HEK293T (cell line): Measurements from ENCODE around the gene MGST2.

Experiments
- CTCF ChIA-PET: fragments of 350-600 bp; formaldehyde crosslinking; extraction: SDS; loops from one replicate; lab custom pipeline; 2021; ENCODE audit warnings: antibody characterized with exemption, inconsistent platforms; lab: Yijun Ruan, JAX
- POLR2A ChIA-PET: fragments of 350-600 bp; formaldehyde crosslinking; extraction: SDS; loops from one replicate; lab custom pipeline; 2020; ENCODE audit warnings: antibody characterized with exemption, inconsistent platforms; lab: Yijun Ruan, JAX
- DNase-seq: peaks from one replicate; pipeline ENCODE4 v3.0.0; 2012; ENCODE audit warnings: mixed read lengths; ENCODE audit errors: extremely low spot score
- ARNT ChIP-seq: fragments of 450-650 bp; IDR thresholded peaks from 2 replicates; pipeline ENCODE4 v1.6.1; 2017; ENCODE audit warnings: mild to moderate bottlenecking
- BHLHE40 ChIP-seq: fragments of 450-650 bp; IDR thresholded peaks from 2 replicates; pipeline ENCODE4 v1.6.1; 2016; ENCODE audit warnings: mild to moderate bottlenecking, moderate library complexity, borderline replicate concordance
- CTBP1 ChIP-seq: fragments of 450-650 bp; IDR thresholded peaks from 2 replicates; pipeline ENCODE4 v1.6.1; 2016; ENCODE audit warnings: borderline replicate concordance
- ELF4 ChIP-seq: fragments of 450-650 bp; IDR thresholded peaks from 2 replicates; pipeline ENCODE4 v1.6.1; 2017; ENCODE audit warnings: antibody characterized with exemption
- FOXA1 ChIP-seq: fragments of 450-650 bp; IDR thresholded peaks from 2 replicates; pipeline ENCODE4 v1.6.1; 2016; ENCODE audit warnings: mild to moderate bottlenecking
- FOXK2 ChIP-seq: fragments of 450-650 bp; IDR thresholded peaks from 2 replicates; pipeline ENCODE4 v1.6.1; 2016; ENCODE audit warnings: mild to moderate bottlenecking
- FOXM1 ChIP-seq: fragments of 450-650 bp; IDR thresholded peaks from 2 replicates; pipeline ENCODE4 v1.6.1; 2017; ENCODE audit warnings: mild to moderate bottlenecking, borderline replicate concordance
- HDGF ChIP-seq: fragments of 450-650 bp; IDR thresholded peaks from 2 replicates; pipeline ENCODE4 v1.6.1; 2017; ENCODE audit warnings: antibody characterized with exemption, borderline replicate concordance
- L3MBTL2 ChIP-seq: fragments of 450-650 bp; conservative IDR thresholded peaks from 2 replicates; pipeline ENCODE4 v1.6.1; 2016; ENCODE audit warnings: mild to moderate bottlenecking
- LEF1 ChIP-seq: fragments of 450-650 bp; IDR thresholded peaks from 2 replicates; pipeline ENCODE4 v1.6.1; 2017; ENCODE audit warnings: mild to moderate bottlenecking, borderline replicate concordance
- NFRKB ChIP-seq: fragments of 450-650 bp; IDR thresholded peaks from 2 replicates; pipeline ENCODE4 v1.6.1; 2016; ENCODE audit warnings: mild to moderate bottlenecking, moderate library complexity
- SP1 ChIP-seq: fragments of 450-650 bp; IDR thresholded peaks from 2 replicates; pipeline ENCODE4 v1.6.1; 2017
- SUZ12 ChIP-seq: fragments of 450-650 bp; IDR thresholded peaks from 2 replicates; pipeline ENCODE4 v1.6.1; 2016; ENCODE audit warnings: mild to moderate bottlenecking
- TARDBP ChIP-seq: fragments of 450-650 bp; IDR thresholded peaks from 2 replicates; pipeline ENCODE4 v1.6.1; 2016
- ZNF384 ChIP-seq: fragments of 450-650 bp; IDR thresholded peaks from 2 replicates; pipeline ENCODE4 v1.6.1; 2016
- TF ChIP-seq, protein P1 (sequence below): fragments of 450-650 bp; IDR thresholded peaks from 2 replicates; pipeline ENCODE4 v1.6.1; 2016

Gene MGST2

GRCh38 chr4:139658586-139659382 is 6.8 kb upstream of the MGST2 start:
- no peak for DNase-seq
- ChIA-PET CTCF (interaction anchor here (2.2 to 3.0 kb wide), 2 partner anchors 55 to 78 kb away, joined by 5 to 19 read pairs; no protein-coding TSS in a partner anchor), POLR2A (interaction anchor here (2.3 kb wide), 1 partner anchor 7 kb away, joined by 19 read pairs; the partner anchor contains the start of gene MGST2)
- TF ChIP-seq HDGF: no peak
- no peak for TF ChIP-seq FOXM1
- no peak for TF ChIP-seq FOXK2
- no peak for TF ChIP-seq TARDBP
- TF ChIP-seq ZNF384: no peak

GRCh38 chr4:139659735-139660424 is 5.7 kb upstream of the MGST2 start:
- TF ChIP-seq FOXM1: no peak
- no peak for TF ChIP-seq SUZ12
- no peak for TF ChIP-seq SP1
- TF ChIP-seq FOXA1: no peak
- TF ChIP-seq ZNF384: no peak
- no peak for TF ChIP-seq ARNT
- TF ChIP-seq CTBP1: no peak
- TF ChIP-seq NFRKB: no peak
- no peak for TF ChIP-seq BHLHE40
- no peak for TF ChIP-seq HDGF
- TF ChIP-seq, protein P1, sequence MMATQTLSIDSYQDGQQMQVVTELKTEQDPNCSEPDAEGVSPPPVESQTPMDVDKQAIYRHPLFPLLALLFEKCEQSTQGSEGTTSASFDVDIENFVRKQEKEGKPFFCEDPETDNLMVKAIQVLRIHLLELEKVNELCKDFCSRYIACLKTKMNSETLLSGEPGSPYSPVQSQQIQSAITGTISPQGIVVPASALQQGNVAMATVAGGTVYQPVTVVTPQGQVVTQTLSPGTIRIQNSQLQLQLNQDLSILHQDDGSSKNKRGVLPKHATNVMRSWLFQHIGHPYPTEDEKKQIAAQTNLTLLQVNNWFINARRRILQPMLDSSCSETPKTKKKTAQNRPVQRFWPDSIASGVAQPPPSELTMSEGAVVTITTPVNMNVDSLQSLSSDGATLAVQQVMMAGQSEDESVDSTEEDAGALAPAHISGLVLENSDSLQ: no peak
- TF ChIP-seq L3MBTL2: no peak
- TF ChIP-seq ELF4: no peak
- TF ChIP-seq FOXK2: no peak
- TF ChIP-seq LEF1: no peak
- TF ChIP-seq TARDBP: no peak
- CTCF ChIA-PET: interaction anchor here (1.9 kb wide), 1 partner anchor 9 kb away, joined by 5 read pairs; no protein-coding TSS in a partner anchor

DNA sequence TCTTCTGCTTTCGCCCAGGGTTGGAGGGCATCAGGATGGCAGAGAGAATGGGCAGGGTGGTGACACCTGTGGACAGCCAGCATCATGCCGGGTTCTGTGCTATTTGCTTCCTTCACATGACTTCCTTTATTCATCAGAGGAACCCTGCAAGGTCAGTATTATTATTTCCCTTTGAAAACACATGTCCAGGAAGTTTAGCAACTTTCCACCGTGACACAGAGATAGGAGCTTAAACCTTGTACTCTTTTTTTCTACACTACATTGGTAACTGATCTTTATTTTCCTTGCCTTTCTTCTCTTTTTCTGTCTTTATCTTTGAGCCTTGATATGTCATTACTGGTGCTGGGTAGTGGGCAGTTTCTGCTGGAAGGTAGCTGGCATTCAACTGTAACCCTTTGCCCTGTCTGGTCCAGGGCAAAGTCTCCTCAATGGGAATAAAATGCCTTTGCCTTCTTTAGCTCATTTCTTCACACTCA is 5.0 kb upstream of the MGST2 start:
- no peak for DNase-seq
- ChIA-PET POLR2A (no interaction called here), CTCF (interaction anchor here (1.9 kb wide), 1 partner anchor 10 kb away, joined by 5 read pairs; no protein-coding TSS in a partner anchor)
- TF ChIP-seq HDGF: no peak
- no peak for TF ChIP-seq ARNT
- no peak for TF ChIP-seq TARDBP
- no peak for TF ChIP-seq BHLHE40
- no peak for TF ChIP-seq FOXA1
- TF ChIP-seq L3MBTL2: no peak
- no peak for TF ChIP-seq SP1
- TF ChIP-seq ZNF384: no peak
- no peak for TF ChIP-seq FOXM1
- no peak for TF ChIP-seq SUZ12
- no peak for TF ChIP-seq LEF1
- TF ChIP-seq FOXK2: no peak
- TF ChIP-seq, protein P1: no peak

More at GRCh38 chr4:139659735-139660424, 5.7 kb upstream of the MGST2 start:
- POLR2A ChIA-PET: no interaction called here
- no peak for DNase-seq

GRCh38 chr4:139663561-139664138 is 2.0 kb upstream of the MGST2 start:
- no peak for DNase-seq
- TF ChIP-seq FOXK2 (no peak), SUZ12 (no peak), TARDBP (no peak), FOXM1 (no peak), ARNT (no peak), CTBP1 (no peak), SP1 (no peak), FOXA1 (no peak), ZNF384 (no peak), NFRKB (no peak), HDGF (no peak), L3MBTL2 (no peak)
- TF ChIP-seq, protein P1: no peak
- CTCF ChIA-PET: interaction anchor here (3.3 kb wide), 1 partner anchor 12 kb away, joined by 14 read pairs; no protein-coding TSS in a partner anchor
- POLR2A ChIA-PET: no interaction called here

DNA sequence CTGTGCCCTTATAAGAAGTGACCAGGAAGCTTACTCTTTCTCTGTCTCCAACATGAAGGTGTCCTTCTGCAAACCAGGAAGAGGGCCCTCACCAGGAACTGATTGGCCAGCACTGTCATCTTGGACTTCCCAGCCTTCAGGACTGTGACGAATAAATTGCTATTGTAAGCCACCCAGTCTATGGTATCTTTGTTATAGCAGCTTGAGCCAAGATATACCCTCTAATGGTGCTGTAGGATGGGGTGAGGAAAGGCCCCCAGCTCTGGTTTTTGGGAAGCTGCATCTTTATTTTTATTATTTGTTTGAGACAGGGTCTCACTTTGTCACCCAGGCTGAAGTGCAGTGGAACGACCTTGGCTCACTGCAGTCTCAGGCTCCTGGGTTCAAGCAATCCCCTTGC is 1.2 kb upstream of the MGST2 start:
- no peak for TF ChIP-seq FOXA1
- TF ChIP-seq FOXM1: no peak
- TF ChIP-seq BHLHE40: no peak
- TF ChIP-seq L3MBTL2: no peak
- TF ChIP-seq FOXK2: no peak
- no peak for TF ChIP-seq TARDBP
- TF ChIP-seq SUZ12: no peak
- no peak for TF ChIP-seq ZNF384
- CTCF ChIA-PET: interaction anchor here (1.2 to 3.3 kb wide), 3 partner anchors 8 to 48 kb away, joined by 3 to 33 read pairs (median 14); no protein-coding TSS in a partner anchor
- DNase-seq: no peak
- POLR2A ChIA-PET: no interaction called here
